HG03442 (cell line): ENCODE measurements around the gene KIAA0408.
"Not testable (repeated sequence)": the region's sequence is repeated elsewhere in the genome, so short reads cannot be mapped to it uniquely, and the experiment has no call there.

Experiments
- ATAC-seq: cut with Tn5 transposase; IDR thresholded peaks from one replicate; pipeline ENCODE4 v1.9.1; 2021; ENCODE audit warnings: mild to moderate bottlenecking, moderate library complexity; ENCODE audit not compliant: unreplicated experiment

KIAA0408 gene

GRCh38 chr6:127464161-127464880 lies 5.1 kb upstream of the KIAA0408 start:
- no peak for ATAC-seq

GRCh38 chr6:127463056-127463455 lies 3.9 kb upstream of the KIAA0408 start:
- ATAC-seq: no peak

- ATAC-seq: no peak
Observed at GRCh38 chr6:127462376-127462775, 3.2 kb upstream of the KIAA0408 start.

- ATAC-seq: no peak
Observed at GRCh38 chr6:127460465-127460864, 1.3 kb upstream of the KIAA0408 start.

GRCh38 chr6:127458817-127459216 lies 372 bp downstream of the KIAA0408 start:
- no peak for ATAC-seq

GRCh38 chr6:127458222-127458621 lies 967 bp downstream of the KIAA0408 start:
- no peak for ATAC-seq

DNA sequence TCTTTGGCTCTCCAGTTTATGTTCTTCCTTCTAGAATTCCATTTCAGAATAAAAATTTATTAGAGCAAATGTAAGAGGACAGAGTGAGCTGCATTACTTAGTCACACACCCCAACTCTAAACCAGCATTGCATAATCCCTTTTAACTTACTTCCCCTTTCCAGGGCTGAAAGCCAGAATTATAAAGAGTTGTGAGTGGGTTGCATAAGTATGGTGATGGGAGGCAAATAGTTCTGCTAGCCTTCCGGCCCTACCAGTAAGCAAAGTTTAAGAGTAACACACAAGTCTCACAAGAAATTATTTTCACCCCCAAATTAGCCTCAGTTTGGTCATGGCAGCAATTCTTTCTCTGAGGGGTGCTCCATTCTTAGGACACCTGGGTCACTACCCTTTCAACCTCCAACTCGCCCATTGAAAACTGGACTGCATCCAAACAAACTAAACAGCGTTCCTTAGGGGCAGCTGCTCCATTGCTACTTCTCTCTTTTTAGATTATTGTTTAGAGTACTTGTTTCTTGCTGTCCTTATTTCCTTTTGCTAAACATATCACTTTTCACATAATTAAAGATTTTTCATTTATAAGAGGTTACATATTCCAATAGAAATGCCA lies 1.6 kb downstream of the KIAA0408 start:
- ATAC-seq: no peak

DNA sequence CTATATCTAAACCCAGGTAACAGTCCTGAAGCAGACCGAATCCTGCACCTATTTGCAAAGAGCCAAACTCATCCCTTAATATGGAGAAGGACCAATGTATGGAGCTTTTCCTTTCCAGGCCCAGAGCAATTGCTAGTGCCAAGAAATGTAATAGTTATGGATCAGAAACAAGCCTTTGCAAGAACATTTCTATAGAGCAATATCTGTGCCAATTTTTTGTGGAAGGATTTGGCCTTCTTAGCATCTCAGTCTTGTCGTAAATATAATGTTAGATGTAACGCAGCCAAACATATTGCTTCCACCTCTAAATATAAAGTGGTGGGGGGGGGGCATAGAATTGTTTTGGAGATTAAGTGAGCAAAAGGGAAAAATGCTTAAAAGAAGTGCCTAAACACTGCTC lies 2.7 kb downstream of the KIAA0408 start:
- ATAC-seq: no peak

- no peak for ATAC-seq
Observed at GRCh38 chr6:127453845-127454619, 5.2 kb downstream of the KIAA0408 start.

- ATAC-seq: no peak
Observed at GRCh38 chr6:127452803-127453202, 6.4 kb downstream of the KIAA0408 start.

GRCh38 chr6:127451388-127451787 lies 7.8 kb downstream of the KIAA0408 start:
- ATAC-seq: no peak

GRCh38 chr6:127447780-127448179 lies 11.4 kb downstream of the KIAA0408 start:
- no peak for ATAC-seq

DNA sequence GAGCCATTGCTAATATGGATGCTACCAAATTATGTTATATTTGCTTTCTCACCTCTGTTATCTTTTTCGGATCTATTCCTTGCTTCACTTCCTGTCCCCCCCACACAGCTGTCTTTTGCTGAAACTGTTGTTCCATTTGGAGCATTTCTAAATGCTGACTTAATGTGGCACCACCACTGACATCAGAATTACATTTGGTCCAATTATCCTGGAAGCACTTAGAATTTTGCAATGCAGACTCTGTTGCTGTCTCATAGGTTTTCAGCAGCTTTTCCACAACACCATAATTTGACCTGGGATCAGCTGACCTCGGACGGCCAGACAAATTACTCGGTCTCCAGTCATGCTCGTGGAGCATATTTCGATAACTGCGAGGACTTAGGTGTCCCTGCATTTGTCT lies 12.8 kb downstream of the KIAA0408 start:
- ATAC-seq: no peak

- no peak for ATAC-seq
Observed at GRCh38 chr6:127441881-127442280, 17.3 kb downstream of the KIAA0408 start.

DNA sequence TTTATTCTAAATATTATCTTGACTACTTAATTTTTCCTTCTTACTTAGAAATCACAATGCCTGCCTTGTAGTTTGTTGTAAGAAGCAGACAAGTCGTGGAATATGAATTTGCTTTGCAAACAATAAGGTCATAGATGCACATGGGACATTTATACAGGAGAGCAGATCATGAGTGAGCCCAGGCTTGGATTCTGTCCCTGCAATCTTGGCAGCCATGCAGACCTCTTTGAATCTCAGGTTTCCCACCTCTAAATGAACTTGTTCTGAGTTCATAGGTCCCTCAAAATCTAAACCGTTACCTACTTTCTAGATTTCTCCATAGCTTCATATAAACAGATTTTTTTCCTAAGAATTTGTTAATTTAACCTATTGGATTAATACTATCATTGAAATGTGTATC lies 19.5 kb downstream of the KIAA0408 start:
- no peak for ATAC-seq

DNA sequence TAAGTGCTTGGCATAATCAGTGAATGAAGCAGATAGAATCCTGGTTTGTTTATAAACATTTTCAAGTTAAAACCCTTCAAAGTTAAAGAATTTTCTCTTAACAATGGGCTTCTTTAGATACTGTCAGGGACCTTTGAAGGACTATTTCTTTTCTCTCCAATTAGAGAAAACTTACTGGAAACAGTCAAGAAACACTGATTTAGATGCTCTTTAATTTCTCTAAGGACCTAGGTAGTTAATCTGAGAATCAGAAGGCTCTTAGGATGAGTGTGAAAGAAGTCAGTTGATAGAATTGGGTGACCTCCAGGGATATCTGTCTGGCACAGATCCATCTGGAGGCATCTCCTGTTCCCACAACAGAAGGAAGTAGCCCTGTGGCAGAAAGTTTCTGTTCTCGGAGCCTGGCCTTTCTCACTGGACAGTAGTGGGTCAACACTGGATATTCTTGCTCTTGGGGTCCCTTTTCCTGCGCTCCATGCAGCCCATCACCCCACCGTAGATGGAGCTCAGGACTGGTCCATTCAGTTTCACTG lies 22.5 kb downstream of the KIAA0408 start:
- no peak for ATAC-seq

DNA sequence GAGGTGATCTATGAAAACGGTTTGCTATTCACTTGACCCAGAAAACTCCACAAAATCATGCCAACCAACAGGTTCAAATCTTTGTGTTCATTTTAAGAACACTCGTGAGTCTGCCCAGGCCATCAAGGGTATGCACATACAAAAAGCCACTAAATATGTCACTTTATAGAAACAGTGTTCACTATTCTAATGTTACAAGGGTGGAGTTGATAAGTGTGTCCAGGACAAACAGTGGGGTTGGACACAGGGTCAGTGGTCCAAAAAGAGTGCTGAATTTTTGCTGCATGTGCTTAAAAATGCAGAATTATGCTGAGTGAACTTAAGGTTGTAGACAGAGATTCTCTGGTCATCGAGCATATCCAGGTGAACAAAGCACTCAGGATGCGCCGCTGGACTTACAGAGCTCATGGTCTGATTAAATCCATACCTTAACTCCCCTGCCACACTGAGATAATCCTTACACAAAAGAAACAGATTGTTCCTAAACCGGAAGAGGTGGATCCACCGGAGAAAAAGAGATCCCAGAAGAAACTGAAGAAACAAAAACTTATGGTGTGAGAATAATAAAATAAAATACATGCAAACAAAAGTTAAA lies 23.5 kb downstream of the KIAA0408 start:
- ATAC-seq: no peak

DNA sequence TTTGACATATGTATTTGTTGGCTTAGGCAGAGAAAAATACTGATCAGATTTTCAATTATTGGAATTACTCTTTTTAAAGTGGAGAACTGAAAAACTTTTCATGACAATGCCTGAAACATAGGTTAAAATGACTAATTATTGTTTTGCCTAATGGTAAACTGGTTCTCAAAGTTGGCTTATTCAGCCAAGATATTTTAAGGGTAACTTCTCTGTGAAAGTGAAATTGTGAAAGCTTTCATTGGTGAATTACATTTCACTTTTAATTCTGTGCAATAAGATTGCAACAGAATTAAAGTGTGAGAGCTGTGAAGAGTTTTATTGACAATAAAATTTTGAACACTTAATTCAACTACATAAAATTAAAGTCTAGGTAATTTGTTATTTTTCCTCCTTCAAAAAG lies 24.5 kb downstream of the KIAA0408 start:
- no peak for ATAC-seq

DNA sequence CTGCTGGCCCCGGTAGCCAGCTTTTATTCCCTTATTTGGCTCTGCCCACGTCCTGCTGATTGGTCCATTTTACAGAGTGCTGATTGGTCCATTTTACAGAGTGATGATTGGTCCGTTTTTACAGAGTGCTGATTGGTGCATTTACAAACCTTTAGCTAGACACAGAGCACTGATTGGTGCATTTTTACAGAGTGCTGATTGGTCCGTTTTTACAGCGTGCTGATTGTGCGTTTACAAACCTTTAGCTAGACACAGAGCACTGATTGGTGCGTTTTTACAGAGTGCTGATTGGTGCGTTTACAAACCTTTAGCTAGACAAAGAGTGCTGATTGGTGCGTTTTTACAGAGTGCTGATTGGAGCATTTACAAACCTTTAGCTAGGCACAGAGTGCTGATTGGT lies 30.6 kb downstream of the KIAA0408 start:
- not testable (repeated sequence) for ATAC-seq

GRCh38 chr6:127423921-127424320 lies 35.3 kb downstream of the KIAA0408 start:
- ATAC-seq: no peak

GRCh38 chr6:127421164-127421563 lies 38.0 kb downstream of the KIAA0408 start:
- ATAC-seq: not testable (repeated sequence)
